ENCODE results near the gene EIF1AX. TPM values are rescaled to one million over a fixed set of nuclear protein-coding genes. Genes with fewer than 3 reads are reported as not detected.
"Not testable (repeated sequence)": the region's sequence is repeated elsewhere in the genome, so short reads cannot be mapped to it uniquely, and the experiment has no call there.

The EIF1AX gene
- total RNA-seq, 1 donor from 2014 or later = 60.5 TPM

GRCh38 chrX:20173313-20173712, 31.7 kb upstream of the EIF1AX start:
- Mint-ChIP-seq H3K27me3 (ENCODE audit: low read depth) (no peaks in the 10 kb centered on the region), H3K4me3 (ENCODE audit: unreplicated experiment) (no peak overlapping the region), H3K27ac (ENCODE audit: unreplicated experiment) (no peak overlapping the region), H3K4me1 (ENCODE audit: low read depth) (no peaks in the 10 kb centered on the region), H3K9me3 (ENCODE audit: low read depth) (no peaks in the 10 kb centered on the region), H3K36me3 (ENCODE audit: low read depth) (peaks cover 3% of the 10 kb centered on the region)
- no peak for DNase-seq (ENCODE audit: low spot score)
- no peak for TF ChIP-seq CTCF (IDR thresholded peaks at IDR 0.05)

DNA sequence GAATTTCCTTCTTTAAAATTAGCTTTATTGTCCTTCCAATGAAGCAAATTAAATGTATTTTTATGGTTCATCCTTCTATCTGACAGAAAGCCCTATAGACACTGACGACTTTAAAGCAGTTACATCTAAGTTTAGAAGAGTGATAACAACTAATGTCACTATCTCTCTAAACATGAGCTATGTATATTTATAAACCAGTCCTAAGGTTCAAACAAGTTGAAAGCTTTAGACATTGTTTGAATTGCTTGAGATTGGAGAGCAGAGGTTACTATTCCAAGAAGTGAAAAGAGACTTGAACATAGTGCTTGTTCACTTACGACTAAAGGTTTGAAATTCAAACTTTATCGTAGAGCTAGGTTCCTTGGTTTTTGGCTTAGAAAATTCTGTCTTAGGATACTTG, 30.2 kb upstream of the EIF1AX start:
- DNase-seq (ENCODE audit: low spot score) = no peak
- Mint-ChIP-seq H3K4me3 (ENCODE audit: unreplicated experiment) (no peak overlapping the region), H3K4me1 (ENCODE audit: low read depth) (no peaks in the 10 kb centered on the region), H3K27ac (ENCODE audit: unreplicated experiment) (no peak overlapping the region), H3K36me3 (ENCODE audit: low read depth) (peaks cover 5% of the 10 kb centered on the region), H3K27me3 (ENCODE audit: low read depth) (no peaks in the 10 kb centered on the region), H3K9me3 (ENCODE audit: low read depth) (no peaks in the 10 kb centered on the region)
- no peak for TF ChIP-seq CTCF (IDR thresholded peaks at IDR 0.05)

- H3K27ac Mint-ChIP-seq (ENCODE audit: unreplicated experiment); H3K9me3 Mint-ChIP-seq (ENCODE audit: low read depth); H3K4me3 Mint-ChIP-seq (ENCODE audit: unreplicated experiment); H3K36me3 Mint-ChIP-seq (ENCODE audit: low read depth); H3K27me3 Mint-ChIP-seq (ENCODE audit: low read depth); H3K4me1 Mint-ChIP-seq (ENCODE audit: low read depth); DNase-seq (ENCODE audit: low spot score): not testable (repeated sequence)
Observed at GRCh38 chrX:20162516-20162915, 20.9 kb upstream of the EIF1AX start.

GRCh38 chrX:20159797-20160385, 18.3 kb upstream of the EIF1AX start:
- Mint-ChIP-seq H3K36me3 (ENCODE audit: low read depth) (peaks cover 12% of the 10 kb centered on the region), H3K4me3 (ENCODE audit: unreplicated experiment) (no peak overlapping the region), H3K9me3 (ENCODE audit: low read depth) (peaks cover 6% of the 10 kb centered on the region), H3K27me3 (ENCODE audit: low read depth) (no peaks in the 10 kb centered on the region), H3K4me1 (ENCODE audit: low read depth) (no peaks in the 10 kb centered on the region), H3K27ac (ENCODE audit: unreplicated experiment) (no peak overlapping the region)
- TF ChIP-seq CTCF (IDR thresholded peaks at IDR 0.05) = no peak
- no peak for DNase-seq (ENCODE audit: low spot score)

GRCh38 chrX:20151689-20152088, 10.1 kb upstream of the EIF1AX start:
- H3K27ac Mint-ChIP-seq (ENCODE audit: unreplicated experiment) = no peak overlapping the region
- TF ChIP-seq CTCF (IDR thresholded peaks at IDR 0.05) = no peak
- no peak overlapping the region for H3K4me3 Mint-ChIP-seq (ENCODE audit: unreplicated experiment)
- no peak for DNase-seq (ENCODE audit: low spot score)
- peaks cover 7% of the 10 kb centered on the region for H3K36me3 Mint-ChIP-seq (ENCODE audit: low read depth)
- H3K27me3 Mint-ChIP-seq (ENCODE audit: low read depth) = no peaks in the 10 kb centered on the region
- H3K4me1 Mint-ChIP-seq (ENCODE audit: low read depth) = no peaks in the 10 kb centered on the region
- peaks cover 11% of the 10 kb centered on the region for H3K9me3 Mint-ChIP-seq (ENCODE audit: low read depth)

GRCh38 chrX:20149326-20149725, 7.7 kb upstream of the EIF1AX start:
- H3K4me3 Mint-ChIP-seq (ENCODE audit: unreplicated experiment) = no peak overlapping the region
- H3K27ac Mint-ChIP-seq (ENCODE audit: unreplicated experiment) = no peak overlapping the region
- no peaks in the 10 kb centered on the region for H3K27me3 Mint-ChIP-seq (ENCODE audit: low read depth)
- DNase-seq (ENCODE audit: low spot score) = no peak
- H3K4me1 Mint-ChIP-seq (ENCODE audit: low read depth) = no peaks in the 10 kb centered on the region
- H3K9me3 Mint-ChIP-seq (ENCODE audit: low read depth) = peaks cover 11% of the 10 kb centered on the region
- H3K36me3 Mint-ChIP-seq (ENCODE audit: low read depth) = peaks cover 4% of the 10 kb centered on the region
- no peak for TF ChIP-seq CTCF (IDR thresholded peaks at IDR 0.05)
